HG03442 (cell line): ENCODE results near the gene PTPRR.

Experiments used
- ATAC-seq: cut with Tn5 transposase; IDR thresholded peaks from one replicate; pipeline ENCODE4 v1.9.1; 2021; ENCODE audit warnings: mild to moderate bottlenecking, moderate library complexity; ENCODE audit not compliant: unreplicated experiment

PTPRR gene

GRCh38 chr12:70709022-70709421 is 211.5 kb downstream of the PTPRR start:
- ATAC-seq = no peak

GRCh38 chr12:70706611-70707010 is 213.9 kb downstream of the PTPRR start:
- no peak for ATAC-seq

GRCh38 chr12:70698345-70698744 is 222.2 kb downstream of the PTPRR start:
- no peak for ATAC-seq

GRCh38 chr12:70695361-70696023 is 225.0 kb downstream of the PTPRR start:
- no peak for ATAC-seq

- no peak for ATAC-seq
Measured at GRCh38 chr12:70692681-70693288, 227.8 kb downstream of the PTPRR start.

- ATAC-seq = no peak
Measured at GRCh38 chr12:70691018-70691672, 229.4 kb downstream of the PTPRR start.

GRCh38 chr12:70686907-70687306 is 233.6 kb downstream of the PTPRR start:
- ATAC-seq = no peak

GRCh38 chr12:70686299-70686698 is 234.2 kb downstream of the PTPRR start:
- no peak for ATAC-seq

- no peak for ATAC-seq
Measured at GRCh38 chr12:70683976-70684375, 236.6 kb downstream of the PTPRR start.

GRCh38 chr12:70671698-70672097 is 248.8 kb downstream of the PTPRR start:
- ATAC-seq = no peak

- ATAC-seq = no peak
Measured at GRCh38 chr12:70670948-70671347, 249.6 kb downstream of the PTPRR start.

GRCh38 chr12:70667253-70667652 is 253.3 kb downstream of the PTPRR start:
- no peak for ATAC-seq

GRCh38 chr12:70666364-70666763 is 254.2 kb downstream of the PTPRR start:
- ATAC-seq = no peak

GRCh38 chr12:70664465-70664881 is 256.1 kb downstream of the PTPRR start:
- no peak for ATAC-seq

GRCh38 chr12:70663838-70664237 is 256.7 kb downstream of the PTPRR start:
- ATAC-seq = no peak

- ATAC-seq = no peak
Measured at GRCh38 chr12:70661466-70662161, 258.9 kb downstream of the PTPRR start.

- no peak for ATAC-seq
Measured at GRCh38 chr12:70660620-70661219, 259.8 kb downstream of the PTPRR start.

GRCh38 chr12:70660002-70660604 is 260.4 kb downstream of the PTPRR start:
- no peak for ATAC-seq

GRCh38 chr12:70659077-70659606 is 261.4 kb downstream of the PTPRR start:
- ATAC-seq = no peak

- ATAC-seq = no peak
Measured at GRCh38 chr12:70657616-70658286, 262.8 kb downstream of the PTPRR start.
